Stimulated activated CD8-positive, alpha-beta memory T cell treated with anti-CD3 and anti-CD28 coated beads, Interleukin-15, amount 100 ng/mL, for 24 hours (primary cell): ENCODE results near the gene NRG3.
"Not testable (repeated sequence)": the region's sequence is repeated elsewhere in the genome, so short reads cannot be mapped to it uniquely, and the experiment has no call there.

Experiments used
- DNase-seq: peaks from one replicate; pipeline ENCODE4 v3.0.0-alpha.2; 2020; ENCODE audit warnings: low read depth

NRG3 gene

GRCh38 chr10:82922755-82923154 is 1047.8 kb downstream of the NRG3 start:
- no peak for DNase-seq

- no peak for DNase-seq
Measured at GRCh38 chr10:82924711-82925110, 1049.7 kb downstream of the NRG3 start.

DNA sequence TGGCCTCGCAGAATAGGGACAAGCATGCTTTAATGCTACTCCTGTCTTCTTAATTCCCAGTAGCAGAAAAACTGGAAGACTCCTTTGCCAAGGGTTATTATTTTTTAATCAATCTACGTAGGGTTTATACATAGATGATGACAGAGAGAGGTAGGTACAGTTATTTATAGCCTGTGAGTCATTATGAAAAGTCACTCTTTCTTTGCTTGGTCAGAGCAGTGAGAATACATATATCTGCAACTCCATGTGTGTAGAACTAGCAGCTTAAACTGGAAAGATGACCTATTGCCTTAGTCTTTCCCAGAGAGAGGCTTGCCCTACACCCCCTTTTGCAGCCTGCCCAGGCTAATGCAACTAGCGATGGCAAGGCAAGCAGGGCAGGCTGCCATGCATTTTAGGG is 1050.6 kb downstream of the NRG3 start:
- DNase-seq, result no peak

GRCh38 chr10:82932451-82932850 is 1057.5 kb downstream of the NRG3 start:
- DNase-seq, result no peak

GRCh38 chr10:82934429-82934828 is 1059.4 kb downstream of the NRG3 start:
- no peak for DNase-seq

DNA sequence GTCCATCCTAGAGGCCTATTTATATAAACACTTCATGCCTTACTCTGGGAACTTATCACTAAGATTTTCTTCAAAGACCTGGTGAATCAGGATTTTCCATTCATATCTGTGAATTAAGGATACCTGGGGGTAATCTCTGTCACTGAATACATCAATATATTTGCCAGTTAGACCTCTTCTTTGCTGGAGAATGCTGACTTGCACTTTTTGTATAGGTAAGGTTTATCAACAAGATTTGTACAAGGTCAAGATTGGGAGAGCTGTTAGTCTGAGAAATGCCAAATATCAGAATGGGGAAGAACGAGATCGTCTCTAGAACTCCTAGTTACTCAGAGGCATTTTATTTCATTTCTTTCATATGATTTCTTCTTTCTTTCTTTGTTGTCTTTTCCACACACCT is 1060.0 kb downstream of the NRG3 start:
- DNase-seq, result no peak

DNA sequence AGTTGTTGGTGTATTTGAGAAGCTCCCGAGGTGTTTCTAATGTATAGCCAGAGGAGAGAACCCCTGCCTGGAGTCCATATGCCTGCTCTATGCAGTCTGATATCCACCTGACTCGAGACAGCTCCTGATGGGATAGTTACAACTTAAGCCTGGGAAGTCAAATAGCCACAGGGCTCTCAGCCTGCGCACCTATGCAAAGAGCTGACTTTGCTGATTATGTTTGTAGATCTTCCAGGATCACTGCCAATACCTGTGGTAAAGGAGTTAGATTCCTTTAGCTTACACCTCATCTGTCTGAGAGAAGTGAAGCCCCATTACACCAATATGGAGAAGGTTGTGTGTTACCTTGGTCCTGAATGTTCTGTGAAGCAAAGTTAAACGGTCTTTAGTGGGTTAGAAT is 1063.3 kb downstream of the NRG3 start:
- DNase-seq, result no peak

- no peak for DNase-seq
Measured at GRCh38 chr10:82942286-82943099, 1067.5 kb downstream of the NRG3 start.

DNA sequence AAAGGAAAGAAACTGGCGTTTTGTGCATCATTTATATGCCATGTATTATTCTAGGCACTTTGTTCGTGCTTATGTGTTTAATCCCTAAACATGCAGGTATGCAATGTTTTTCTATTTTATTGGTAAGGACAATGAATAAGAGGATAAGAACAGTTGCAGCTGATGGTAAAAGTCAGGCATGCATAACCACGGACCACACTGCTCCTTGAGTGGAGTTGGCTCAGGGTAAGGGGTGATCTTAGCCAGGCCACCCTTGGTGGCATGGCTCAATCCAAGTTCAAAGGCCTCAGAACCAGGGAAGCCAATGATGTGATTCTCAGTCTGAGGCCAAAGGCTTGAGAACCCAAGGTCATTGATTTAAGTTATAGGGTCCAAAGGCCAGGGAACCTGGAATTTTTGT is 1068.1 kb downstream of the NRG3 start:
- DNase-seq, result no peak

DNA sequence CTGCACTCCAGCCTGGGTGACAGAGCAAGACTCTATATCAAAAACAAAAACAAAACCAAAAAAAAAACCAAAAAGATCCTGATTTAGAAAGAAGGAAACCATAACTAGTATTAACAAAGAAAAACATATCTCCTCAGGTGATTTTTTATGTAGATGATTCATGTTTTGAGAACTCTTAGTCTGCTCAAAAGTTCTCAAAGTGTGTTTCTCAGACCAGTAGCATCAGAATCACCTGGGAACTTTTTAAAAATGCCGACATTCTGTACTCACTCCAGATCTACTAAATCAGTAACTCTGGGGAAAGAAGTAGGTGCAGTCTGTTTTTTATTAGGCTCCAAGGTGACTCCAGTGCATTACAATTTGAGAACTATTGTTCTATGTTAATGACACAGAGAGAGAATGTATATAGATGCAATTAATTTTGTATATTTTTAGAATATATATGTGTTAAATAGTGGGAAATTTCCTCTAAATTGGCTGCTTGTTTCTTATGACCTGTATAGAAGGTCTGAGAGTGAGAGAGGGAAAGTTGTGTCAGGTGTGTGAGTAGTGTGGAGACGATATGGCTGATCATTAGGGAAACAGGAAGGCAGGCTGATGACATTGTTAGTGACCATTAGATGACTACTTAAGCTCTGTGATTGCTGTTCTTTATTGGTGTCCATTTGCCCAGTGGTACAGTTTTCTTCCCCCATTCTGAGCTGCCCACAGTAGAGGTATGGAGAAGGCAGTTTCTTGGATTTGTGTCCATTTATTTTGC is 1075.0 kb downstream of the NRG3 start:
- no peak for DNase-seq

DNA sequence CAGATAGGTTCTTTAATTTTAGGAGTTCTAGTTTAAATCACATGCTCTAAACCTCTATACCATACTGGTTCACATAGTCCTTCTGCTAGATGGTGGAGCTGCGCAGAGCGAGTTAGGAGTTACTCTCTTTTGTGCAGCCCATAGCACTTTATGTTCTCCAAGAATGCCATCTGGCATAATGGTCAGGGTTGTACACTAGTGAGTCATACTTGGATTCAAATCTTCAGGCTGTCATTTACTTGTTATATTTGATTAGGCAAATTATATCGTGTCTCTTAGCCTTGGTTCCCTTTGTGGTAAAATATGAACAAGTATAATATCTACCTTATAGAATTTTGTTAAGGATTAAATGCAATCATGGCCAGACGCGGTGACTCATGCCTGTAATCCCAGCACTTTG is 1078.3 kb downstream of the NRG3 start:
- DNase-seq, result no peak

- no peak for DNase-seq
Measured at GRCh38 chr10:82953909-82954308, 1078.9 kb downstream of the NRG3 start.

DNA sequence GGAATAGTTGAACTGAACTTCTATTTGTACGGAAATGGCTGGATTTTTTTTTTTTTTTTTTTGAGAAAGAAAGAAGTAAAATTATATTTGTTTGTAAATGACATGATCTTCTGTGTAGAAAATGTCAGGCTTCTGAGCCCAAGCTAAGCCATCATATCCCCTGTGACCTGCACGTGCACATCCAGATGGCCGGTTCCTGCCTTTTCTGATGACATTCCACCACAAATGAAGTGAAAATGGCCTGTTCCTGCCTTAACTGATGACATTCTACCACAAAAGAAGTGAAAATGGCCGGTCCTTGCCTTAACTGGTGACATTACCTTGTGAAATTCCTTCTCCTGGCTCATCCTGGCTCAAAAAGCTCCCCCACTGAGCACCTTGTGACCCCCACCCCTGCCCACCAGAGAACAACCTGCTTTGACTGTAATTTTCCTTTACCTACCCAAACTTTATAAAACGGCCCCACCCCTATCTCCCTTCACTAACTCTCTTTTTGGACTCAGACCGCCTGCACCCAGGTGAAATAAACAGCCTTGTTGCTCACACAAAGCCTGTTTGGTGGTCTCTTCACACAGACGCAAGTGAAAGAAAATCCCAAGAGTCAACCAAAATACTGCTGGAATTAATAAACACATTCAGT is 1085.5 kb downstream of the NRG3 start:
- not testable (repeated sequence) for DNase-seq

DNA sequence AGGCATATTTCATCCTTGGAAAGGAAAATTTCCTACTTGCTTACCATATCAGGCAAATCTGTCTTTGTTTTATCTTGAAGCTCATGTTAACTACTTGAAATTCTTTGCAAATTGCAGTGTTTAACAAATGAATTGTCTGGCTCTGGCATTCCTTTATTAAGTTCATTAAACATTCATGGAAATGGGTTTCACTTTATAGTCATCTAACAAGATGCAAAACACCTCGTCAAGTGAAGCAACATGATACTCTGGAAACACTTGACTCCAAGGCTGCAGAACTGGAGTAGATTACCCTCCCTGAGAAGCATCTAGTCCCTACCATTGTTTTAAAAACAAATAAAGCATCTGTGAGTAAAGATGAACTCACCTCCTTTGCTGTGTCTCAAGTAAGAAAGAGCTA is 1086.9 kb downstream of the NRG3 start:
- no peak for DNase-seq

DNA sequence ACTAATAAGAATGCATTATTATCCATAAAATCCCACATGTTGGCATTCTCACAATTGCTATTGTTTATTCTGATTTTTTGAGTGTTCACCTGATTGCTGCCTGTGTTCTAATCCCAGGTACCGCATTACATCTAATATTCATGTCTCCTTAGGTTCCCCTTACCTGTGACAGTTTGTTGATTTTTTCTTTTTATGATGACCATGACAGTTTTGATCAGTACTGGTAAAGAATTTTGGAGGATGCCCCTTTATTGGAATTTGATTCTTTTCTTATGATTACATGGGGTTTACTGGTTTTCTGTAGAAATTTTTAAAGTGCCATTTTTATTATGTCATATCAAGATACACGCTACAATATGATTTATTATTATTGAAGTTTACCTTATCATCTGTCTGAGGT is 1091.1 kb downstream of the NRG3 start:
- no peak for DNase-seq

GRCh38 chr10:82968533-82968932 is 1093.5 kb downstream of the NRG3 start:
- DNase-seq, result no peak

- no peak for DNase-seq
Measured at GRCh38 chr10:82969405-82969804, 1094.4 kb downstream of the NRG3 start.

GRCh38 chr10:82980321-82980720 is 1105.3 kb downstream of the NRG3 start:
- DNase-seq, result no peak

DNA sequence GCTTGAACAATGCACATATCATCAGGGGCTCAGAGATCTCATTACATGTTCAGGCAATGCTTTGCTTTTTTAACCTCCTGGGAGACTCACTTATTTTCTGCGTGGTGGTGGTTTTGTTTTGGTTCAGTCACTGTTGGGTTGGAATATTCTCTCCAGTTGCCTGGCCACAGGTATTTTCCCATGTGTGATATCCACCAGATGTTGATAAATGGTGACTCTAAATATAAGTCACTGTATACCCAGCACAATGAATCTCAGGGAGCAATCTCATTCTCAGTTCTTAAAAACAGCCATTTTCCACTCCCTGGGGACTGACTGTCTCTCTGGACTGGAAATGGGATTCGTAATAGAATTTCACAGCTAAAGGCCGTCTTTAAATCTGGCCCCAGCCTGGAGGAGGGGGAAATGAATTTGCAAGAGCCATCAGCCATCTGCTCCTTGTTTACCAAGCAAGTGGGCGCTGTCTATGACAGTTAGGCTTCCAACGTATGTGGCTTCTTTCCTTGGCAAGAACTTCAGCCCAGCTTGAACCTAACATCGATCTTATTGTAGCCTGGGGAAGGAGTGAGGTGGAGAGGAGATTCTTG is 1106.2 kb downstream of the NRG3 start:
- no peak for DNase-seq

DNA sequence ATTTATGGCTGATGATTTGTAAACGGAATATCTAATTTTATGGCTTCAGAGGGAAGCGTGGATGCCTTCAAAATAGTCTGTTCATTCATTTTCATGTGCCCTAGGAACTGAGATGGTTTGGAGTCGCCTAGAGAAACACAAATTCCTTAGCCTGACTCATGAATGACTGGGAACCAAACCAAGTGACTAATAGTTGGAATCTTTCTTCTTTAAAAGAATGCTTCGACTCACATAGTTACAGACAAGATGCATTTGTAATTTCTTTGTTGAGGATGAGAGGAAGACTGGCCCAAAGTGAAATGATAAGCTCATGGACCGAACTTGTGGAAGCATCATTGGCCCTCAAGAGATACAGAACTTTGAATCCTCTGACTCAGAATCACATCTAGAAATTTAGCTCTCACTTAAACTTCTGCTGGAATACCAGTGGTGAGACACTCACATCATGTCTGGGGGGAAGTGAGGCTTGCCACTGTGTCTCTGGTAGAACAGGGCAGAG is 1107.2 kb downstream of the NRG3 start:
- DNase-seq, result no peak

GRCh38 chr10:82986216-82986615 is 1111.2 kb downstream of the NRG3 start:
- DNase-seq, result no peak

GRCh38 chr10:83006479-83006878 is 1131.5 kb downstream of the NRG3 start:
- DNase-seq, result not testable (repeated sequence)
